Activated naive CD4-positive, alpha-beta T cell treated with Interleukin-2 at 50 U/mL for 16 hours (primary cell): ENCODE data around the gene FAM170B.

Source experiments
- DNase-seq: peaks from one replicate; pipeline ENCODE4 v3.0.0-alpha.2; 2020

The FAM170B gene

GRCh38 chr10:49168831-49169500 is 35.1 kb upstream of the FAM170B start:
- DNase-seq, result no peak

- no peak for DNase-seq
Measured at GRCh38 chr10:49168171-49168540, 34.3 kb upstream of the FAM170B start.

GRCh38 chr10:49167425-49168170 is 33.8 kb upstream of the FAM170B start:
- no peak for DNase-seq

- no peak for DNase-seq
Measured at GRCh38 chr10:49166484-49167400, 32.9 kb upstream of the FAM170B start.

- DNase-seq, result peak; percentile 43
Measured at GRCh38 chr10:49165821-49166483, 32.1 kb upstream of the FAM170B start.

GRCh38 chr10:49165259-49165658 is 31.4 kb upstream of the FAM170B start:
- no peak for DNase-seq

- peak; percentile 46 for DNase-seq
Measured at GRCh38 chr10:49164559-49165188, 30.9 kb upstream of the FAM170B start.

- no peak for DNase-seq
Measured at GRCh38 chr10:49163741-49164140, 29.9 kb upstream of the FAM170B start.

GRCh38 chr10:49162761-49163310 is 29.0 kb upstream of the FAM170B start:
- DNase-seq, result no peak

GRCh38 chr10:49162063-49162462 is 28.2 kb upstream of the FAM170B start:
- DNase-seq, result no peak

GRCh38 chr10:49161411-49161997 is 27.7 kb upstream of the FAM170B start:
- no peak for DNase-seq

- no peak for DNase-seq
Measured at GRCh38 chr10:49160814-49161213, 27.0 kb upstream of the FAM170B start.

GRCh38 chr10:49160110-49160509 is 26.3 kb upstream of the FAM170B start:
- no peak for DNase-seq

- DNase-seq, result no peak
Measured at GRCh38 chr10:49158915-49159314, 25.1 kb upstream of the FAM170B start.

GRCh38 chr10:49158404-49158803 is 24.6 kb upstream of the FAM170B start:
- no peak for DNase-seq

GRCh38 chr10:49157229-49157628 is 23.4 kb upstream of the FAM170B start:
- DNase-seq, result no peak

- no peak for DNase-seq
Measured at GRCh38 chr10:49154641-49155040, 20.8 kb upstream of the FAM170B start.

GRCh38 chr10:49153971-49154370 is 20.1 kb upstream of the FAM170B start:
- DNase-seq, result no peak

GRCh38 chr10:49153115-49153514 is 19.3 kb upstream of the FAM170B start:
- no peak for DNase-seq

- DNase-seq, result no peak
Measured at GRCh38 chr10:49152663-49153062, 18.8 kb upstream of the FAM170B start.

GRCh38 chr10:49152037-49152436 is 18.2 kb upstream of the FAM170B start:
- DNase-seq, result no peak

GRCh38 chr10:49151481-49151880 is 17.7 kb upstream of the FAM170B start:
- DNase-seq, result no peak
